ENCODE results near the gene POU2F3.

Gene POU2F3

GRCh38 chr11:120281143-120281795 is 41.3 kb downstream of the POU2F3 start:
- DNase-seq (ENCODE audit: extremely low read depth in 1 of 2, low read depth in 1 of 2) = no peak

- no peak for DNase-seq (ENCODE audit: extremely low read depth in 1 of 2, low read depth in 1 of 2)
Observed at GRCh38 chr11:120283124-120283523, 43.2 kb downstream of the POU2F3 start.

GRCh38 chr11:120284272-120284671 is 44.3 kb downstream of the POU2F3 start:
- no peak for DNase-seq (ENCODE audit: extremely low read depth in 1 of 2, low read depth in 1 of 2)

- DNase-seq (ENCODE audit: extremely low read depth in 1 of 2, low read depth in 1 of 2) = no peak
Observed at GRCh38 chr11:120285256-120285655, 45.3 kb downstream of the POU2F3 start.

- DNase-seq (ENCODE audit: extremely low read depth in 1 of 2, low read depth in 1 of 2) = no peak
Observed at GRCh38 chr11:120288021-120288420, 48.1 kb downstream of the POU2F3 start.

- no peak for DNase-seq (ENCODE audit: extremely low read depth in 1 of 2, low read depth in 1 of 2)
Observed at GRCh38 chr11:120289426-120289825, 49.5 kb downstream of the POU2F3 start.

- DNase-seq (ENCODE audit: extremely low read depth in 1 of 2, low read depth in 1 of 2) = no peak
Observed at GRCh38 chr11:120290956-120291355, 51.0 kb downstream of the POU2F3 start.

- no peak for DNase-seq (ENCODE audit: extremely low read depth in 1 of 2, low read depth in 1 of 2)
Observed at GRCh38 chr11:120293038-120293800, 53.3 kb downstream of the POU2F3 start.

- DNase-seq (ENCODE audit: extremely low read depth in 1 of 2, low read depth in 1 of 2) = no peak
Observed at GRCh38 chr11:120294096-120294495, 54.2 kb downstream of the POU2F3 start.

GRCh38 chr11:120295099-120295498 is 55.2 kb downstream of the POU2F3 start:
- no peak for DNase-seq (ENCODE audit: extremely low read depth in 1 of 2, low read depth in 1 of 2)

GRCh38 chr11:120296554-120296953 is 56.6 kb downstream of the POU2F3 start:
- no peak for DNase-seq (ENCODE audit: extremely low read depth in 1 of 2, low read depth in 1 of 2)

GRCh38 chr11:120298461-120298860 is 58.5 kb downstream of the POU2F3 start:
- no peak for DNase-seq (ENCODE audit: extremely low read depth in 1 of 2, low read depth in 1 of 2)

- no peak for DNase-seq (ENCODE audit: extremely low read depth in 1 of 2, low read depth in 1 of 2)
Observed at GRCh38 chr11:120302001-120302805, 62.3 kb downstream of the POU2F3 start.

GRCh38 chr11:120303004-120303637 is 63.2 kb downstream of the POU2F3 start:
- no peak for DNase-seq (ENCODE audit: extremely low read depth in 1 of 2, low read depth in 1 of 2)

- DNase-seq (ENCODE audit: extremely low read depth in 1 of 2, low read depth in 1 of 2) = no peak
Observed at GRCh38 chr11:120304526-120304925, 64.6 kb downstream of the POU2F3 start.

GRCh38 chr11:120305286-120305685 is 65.3 kb downstream of the POU2F3 start:
- no peak for DNase-seq (ENCODE audit: extremely low read depth in 1 of 2, low read depth in 1 of 2)

- no peak for DNase-seq (ENCODE audit: extremely low read depth in 1 of 2, low read depth in 1 of 2)
Observed at GRCh38 chr11:120306519-120307242, 66.7 kb downstream of the POU2F3 start.

- DNase-seq (ENCODE audit: extremely low read depth in 1 of 2, low read depth in 1 of 2) = no peak
Observed at GRCh38 chr11:120307476-120307875, 67.5 kb downstream of the POU2F3 start.

- DNase-seq (ENCODE audit: extremely low read depth in 1 of 2, low read depth in 1 of 2) = no peak
Observed at GRCh38 chr11:120308081-120308480, 68.1 kb downstream of the POU2F3 start.

- no peak for DNase-seq (ENCODE audit: extremely low read depth in 1 of 2, low read depth in 1 of 2)
Observed at GRCh38 chr11:120310870-120311269, 70.9 kb downstream of the POU2F3 start.

All from stimulated activated CD8-positive, alpha-beta memory T cell treated with anti-CD3 and anti-CD28 coated beads, Interleukin-7, amount 100 ng/mL, for 48 hours (primary cell).